ENCODE results near the gene KCNG2. TPM values are rescaled to one million over a fixed set of nuclear protein-coding genes. Genes with fewer than 3 reads are reported as not detected.

Gene KCNG2
- total RNA-seq, 1 donor from 2014 or later = not detected

- no peak for DNase-seq
- ATAC-seq = no peak
- intact Hi-C loops (cut with micrococcal nuclease) = no loop called here
These were observed 32.1 kb upstream of the KCNG2 start for GRCh38 chr18:79765491-79766245.

GRCh38 chr18:79766308-79766707 is 31.4 kb upstream of the KCNG2 start:
- ATAC-seq (no peak), DNase-seq (no peak)
- intact Hi-C loops (cut with micrococcal nuclease) = no loop called here

GRCh38 chr18:79768745-79769144 is 29.0 kb upstream of the KCNG2 start:
- intact Hi-C loops (cut with micrococcal nuclease) = no loop called here
- DNase-seq = no peak
- ATAC-seq = no peak

GRCh38 chr18:79769698-79770500 is 27.8 kb upstream of the KCNG2 start:
- DNase-seq = no peak
- intact Hi-C loops (cut with micrococcal nuclease) = no loop called here
- ATAC-seq = no peak

- no peak for DNase-seq
- intact Hi-C loops (cut with micrococcal nuclease) = no loop called here
- ATAC-seq = no peak
These were observed 27.3 kb upstream of the KCNG2 start for GRCh38 chr18:79770501-79770815.

- intact Hi-C loops (cut with micrococcal nuclease) = no loop called here
- DNase-seq (no peak), ATAC-seq (no peak)
These were observed 26.9 kb upstream of the KCNG2 start for GRCh38 chr18:79770826-79771225.

- ATAC-seq = no peak
- no peak for DNase-seq
- intact Hi-C loops (cut with micrococcal nuclease) = no loop called here
These were observed 26.2 kb upstream of the KCNG2 start for GRCh38 chr18:79771446-79772107.

GRCh38 chr18:79772108-79772864 is 25.5 kb upstream of the KCNG2 start:
- DNase-seq (no peak), ATAC-seq (no peak)
- intact Hi-C loops (cut with micrococcal nuclease) = no loop called here

GRCh38 chr18:79772865-79773696 is 24.7 kb upstream of the KCNG2 start:
- DNase-seq (no peak), ATAC-seq (no peak)
- intact Hi-C loops (cut with micrococcal nuclease) = no loop called here

GRCh38 chr18:79774111-79774510 is 23.6 kb upstream of the KCNG2 start:
- ATAC-seq (no peak), DNase-seq (no peak)
- intact Hi-C loops (cut with micrococcal nuclease) = no loop called here

- intact Hi-C loops (cut with micrococcal nuclease) = no loop called here
- ATAC-seq = no peak
- no peak for DNase-seq
These were observed 22.1 kb upstream of the KCNG2 start for GRCh38 chr18:79775441-79776221.

- no peak for DNase-seq
- ATAC-seq = no peak
- intact Hi-C loops (cut with micrococcal nuclease) = no loop called here
These were observed 21.1 kb upstream of the KCNG2 start for GRCh38 chr18:79776674-79777073.

- DNase-seq (no peak), ATAC-seq (no peak)
- intact Hi-C loops (cut with micrococcal nuclease) = no loop called here
These were observed 19.4 kb upstream of the KCNG2 start for GRCh38 chr18:79778291-79778791.

- ATAC-seq (no peak), DNase-seq (no peak)
These were observed 18.6 kb upstream of the KCNG2 start for GRCh38 chr18:79779021-79779699.

GRCh38 chr18:79779700-79780190 is 18.0 kb upstream of the KCNG2 start:
- intact Hi-C loops (cut with micrococcal nuclease) = no loop called here
- DNase-seq (no peak), ATAC-seq (no peak)

More at GRCh38 chr18:79779021-79779699, 18.6 kb upstream of the KCNG2 start:
- intact Hi-C loops (cut with micrococcal nuclease) = no loop called here

GRCh38 chr18:79780547-79780946 is 17.2 kb upstream of the KCNG2 start:
- DNase-seq (no peak), ATAC-seq (no peak)
- intact Hi-C loops (cut with micrococcal nuclease) = no loop called here

GRCh38 chr18:79781331-79781941 is 16.3 kb upstream of the KCNG2 start:
- ATAC-seq = no peak
- intact Hi-C loops (cut with micrococcal nuclease) = no loop called here
- DNase-seq = no peak

All from left ventricle myocardium superior (tissue), 1 donor.